GM11168 (cell line): Measurements from ENCODE around the gene ZBTB20.

Experiments
- in situ Hi-C: fragments of 300-500 bp; cut with MboI; formaldehyde crosslinking; loops from one replicate; pipeline ENCODE4 v1.12.0; 2022; ENCODE audit warnings: low sequenced_read_pairs; ENCODE audit not compliant: unreplicated experiment

Gene ZBTB20

DNA sequence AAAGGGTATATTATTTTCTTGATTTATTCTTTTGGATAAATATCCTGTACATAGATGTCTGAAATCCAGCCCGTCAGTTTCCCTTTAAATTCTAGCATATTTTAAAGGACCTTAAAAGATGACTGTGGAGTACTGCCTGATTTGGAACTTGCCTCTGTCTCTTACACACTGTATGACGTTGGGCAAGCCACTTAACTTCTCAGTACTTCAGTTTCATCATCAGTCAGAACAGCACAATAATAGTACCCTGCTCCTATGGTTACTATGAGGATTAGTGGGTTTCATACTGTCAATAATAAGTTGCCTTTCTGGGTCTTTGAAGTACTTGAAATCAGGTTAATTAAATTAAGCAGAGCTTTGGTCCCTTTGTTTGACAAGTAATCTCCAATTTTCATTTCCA is 479.0 kb downstream of the ZBTB20 start:
- in situ Hi-C loops, result no loop called here

- in situ Hi-C loops, result no loop called here
These were observed 480.5 kb downstream of the ZBTB20 start for GRCh38 chr3:114666623-114667022.

GRCh38 chr3:114664006-114664405 is 483.1 kb downstream of the ZBTB20 start:
- in situ Hi-C loops, result no loop called here

- in situ Hi-C loops, result no loop called here
These were observed 486.3 kb downstream of the ZBTB20 start for GRCh38 chr3:114660808-114661207.

- in situ Hi-C loops, result no loop called here
These were observed 487.0 kb downstream of the ZBTB20 start for GRCh38 chr3:114660124-114660523.

GRCh38 chr3:114659109-114660061 is 487.7 kb downstream of the ZBTB20 start:
- in situ Hi-C loops, result no loop called here

GRCh38 chr3:114651555-114651954 is 495.5 kb downstream of the ZBTB20 start:
- in situ Hi-C loops, result no loop called here

DNA sequence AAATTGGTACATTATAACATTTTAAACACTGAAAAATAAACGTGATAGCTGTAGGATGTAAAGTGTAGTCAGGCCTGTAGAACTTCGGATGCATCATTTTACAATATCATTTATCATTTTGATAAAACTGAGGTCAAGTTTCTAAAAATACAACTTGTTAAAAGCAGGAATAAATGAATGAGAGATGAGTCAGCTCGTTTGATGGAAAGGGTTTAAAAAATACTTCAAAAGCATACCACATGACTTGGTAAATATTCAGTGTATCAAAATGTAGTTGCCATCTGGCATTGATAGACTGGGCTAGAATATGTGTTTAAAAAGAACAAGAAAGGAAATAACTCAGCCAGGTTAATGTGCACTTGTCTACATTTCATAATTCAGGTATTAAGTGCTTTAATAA is 496.3 kb downstream of the ZBTB20 start:
- in situ Hi-C loops, result no loop called here

GRCh38 chr3:114649331-114649730 is 497.8 kb downstream of the ZBTB20 start:
- in situ Hi-C loops, result no loop called here

DNA sequence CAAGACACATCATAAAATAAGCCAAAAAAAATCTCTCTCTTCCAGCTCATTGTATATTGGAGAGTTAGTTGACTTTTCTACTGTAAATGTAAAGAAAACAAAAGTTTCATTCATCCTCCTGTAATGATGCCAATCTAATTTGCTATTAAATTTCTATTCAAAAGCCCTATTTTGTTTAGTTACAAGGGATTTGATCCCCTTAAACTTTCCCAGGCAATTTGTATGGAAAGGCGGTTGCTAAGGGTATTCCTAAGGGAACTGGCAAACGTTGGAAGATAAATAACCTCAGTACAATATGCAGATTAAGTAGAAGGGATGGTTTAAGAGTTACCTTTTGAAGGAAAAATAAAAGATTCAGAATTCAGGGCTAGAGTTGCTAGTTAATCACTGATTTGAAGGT is 500.6 kb downstream of the ZBTB20 start:
- in situ Hi-C loops, result no loop called here

- in situ Hi-C loops, result no loop called here
These were observed 501.7 kb downstream of the ZBTB20 start for GRCh38 chr3:114645392-114645791.

DNA sequence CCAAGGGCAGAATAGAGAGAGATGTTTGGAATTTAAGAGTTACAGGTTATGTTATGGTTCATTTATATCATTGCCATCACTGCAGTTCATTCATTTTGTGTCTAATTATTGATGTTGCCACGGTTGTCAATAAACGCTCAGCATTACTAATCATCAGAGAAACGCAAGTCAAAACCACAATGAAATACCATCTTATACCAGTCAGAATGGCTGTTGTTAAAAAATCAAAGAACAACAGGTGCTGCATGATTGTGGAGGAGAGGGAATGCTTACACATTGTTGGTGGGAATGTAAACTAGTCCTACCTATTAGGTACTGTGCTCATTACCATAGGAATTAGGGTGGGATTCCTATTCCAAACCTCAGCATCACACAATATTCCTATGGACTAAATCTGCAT is 502.7 kb downstream of the ZBTB20 start:
- in situ Hi-C loops, result no loop called here

DNA sequence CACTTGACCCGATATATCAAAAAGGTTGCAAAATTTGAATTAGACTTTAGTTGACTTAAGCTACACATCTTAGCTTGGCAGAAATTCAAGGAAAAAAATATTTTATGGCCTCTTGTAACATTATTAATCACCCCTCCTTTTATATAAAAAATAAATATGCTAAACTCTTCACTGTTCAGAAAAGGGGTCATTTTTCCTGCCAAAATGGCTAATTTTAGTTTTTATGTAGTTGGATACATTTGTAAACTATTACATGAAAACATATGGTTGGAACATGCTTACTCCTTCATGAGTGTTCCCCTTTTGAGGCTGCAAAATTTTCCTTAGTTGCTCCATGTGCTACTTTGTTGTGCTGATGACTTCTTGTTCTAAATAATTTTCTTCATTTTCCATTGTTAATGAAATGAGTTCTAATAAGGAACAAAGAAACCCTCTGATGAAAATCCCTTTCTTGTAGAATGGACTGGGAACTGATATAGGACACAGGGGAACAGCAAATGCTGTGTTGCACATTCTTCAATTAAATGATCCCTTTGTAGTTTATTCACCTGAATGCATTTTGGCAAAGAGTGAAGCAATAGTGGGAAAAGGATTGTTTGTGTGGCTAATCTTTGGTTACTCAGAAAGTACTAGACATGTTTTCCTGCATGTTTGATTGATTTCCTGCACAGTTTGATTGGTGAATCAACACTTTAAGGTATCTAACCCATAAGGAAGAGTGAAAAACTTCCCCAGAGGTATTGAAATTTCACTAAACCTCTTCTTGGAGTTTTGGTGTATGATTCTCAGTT is 503.9 kb downstream of the ZBTB20 start:
- in situ Hi-C loops, result no loop called here

- in situ Hi-C loops, result no loop called here
These were observed 507.0 kb downstream of the ZBTB20 start for GRCh38 chr3:114640126-114640525.

DNA sequence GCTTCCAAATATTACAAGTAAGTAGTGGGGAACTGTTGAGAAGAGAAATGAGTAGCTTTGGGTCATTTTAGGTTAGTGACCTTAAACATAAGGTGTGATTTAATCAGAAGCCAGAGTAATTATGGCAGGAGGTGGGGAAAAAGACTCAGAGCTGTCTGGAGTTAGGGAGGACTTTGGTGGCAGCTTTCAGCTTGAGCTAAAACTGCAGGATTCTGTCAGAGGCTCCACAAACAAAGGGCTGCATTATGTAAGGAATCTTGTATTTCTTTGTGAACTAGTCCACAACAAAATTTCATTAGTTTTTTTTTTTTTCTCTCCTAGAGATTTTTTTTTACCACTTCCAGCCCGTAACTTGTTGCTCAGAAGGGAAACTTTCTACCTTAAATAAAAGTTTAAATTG is 507.9 kb downstream of the ZBTB20 start:
- in situ Hi-C loops, result no loop called here

GRCh38 chr3:114635878-114636277 is 511.2 kb downstream of the ZBTB20 start:
- in situ Hi-C loops, result no loop called here

GRCh38 chr3:114634635-114635034 is 512.5 kb downstream of the ZBTB20 start:
- in situ Hi-C loops, result no loop called here

- in situ Hi-C loops, result no loop called here
These were observed 514.2 kb downstream of the ZBTB20 start for GRCh38 chr3:114632757-114633424.

- in situ Hi-C loops, result no loop called here
These were observed 519.3 kb downstream of the ZBTB20 start for GRCh38 chr3:114627770-114628169.

DNA sequence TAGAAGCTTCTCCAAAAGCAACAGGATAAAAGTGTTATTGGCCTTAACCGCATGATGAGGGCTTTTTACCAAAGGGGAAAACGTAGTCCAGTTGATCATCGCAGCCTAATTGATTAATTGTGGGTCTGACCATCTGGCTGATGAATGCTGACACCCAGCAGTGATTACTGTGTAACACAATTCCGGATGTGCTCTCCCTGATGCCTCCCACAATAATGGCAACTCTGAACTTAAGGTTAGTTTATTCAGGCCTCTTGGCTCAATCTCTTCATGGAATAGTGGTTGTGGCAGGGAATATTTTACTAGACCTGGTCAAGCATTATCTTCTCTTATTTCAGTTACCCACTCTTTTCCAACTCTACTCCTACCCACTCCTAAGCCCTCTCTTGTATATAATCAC is 520.3 kb downstream of the ZBTB20 start:
- in situ Hi-C loops, result no loop called here
